PC-3 (cell line): ENCODE measurements around the gene GGNBP2.

ENCODE experiments used
- EZH2 ChIP-seq: fragments of 300-600 bp; sonication (generic); IDR thresholded peaks from one replicate; pipeline ENCODE4 v1.6.1; 2017; ENCODE audit warnings: antibody characterized with exemption, mild to moderate bottlenecking, low read length; ENCODE audit not compliant: unreplicated experiment
- EZH2phosphoT487 ChIP-seq: fragments of 300-600 bp; sonication (generic); IDR thresholded peaks from 2 replicates; pipeline ENCODE4 v1.6.1; 2018; ENCODE audit warnings: mild to moderate bottlenecking, antibody characterized with exemption, low read length, borderline replicate concordance
- TF ChIP-seq, protein P1 (sequence below): fragments of 300-600 bp; sonication (generic); conservative IDR thresholded peaks from 2 replicates; pipeline ENCODE4 v1.5.1; 2017; ENCODE audit warnings: antibody characterized with exemption, low read depth, mild to moderate bottlenecking, low read length

- no peak for TF ChIP-seq EZH2phosphoT487
- TF ChIP-seq, protein P1, sequence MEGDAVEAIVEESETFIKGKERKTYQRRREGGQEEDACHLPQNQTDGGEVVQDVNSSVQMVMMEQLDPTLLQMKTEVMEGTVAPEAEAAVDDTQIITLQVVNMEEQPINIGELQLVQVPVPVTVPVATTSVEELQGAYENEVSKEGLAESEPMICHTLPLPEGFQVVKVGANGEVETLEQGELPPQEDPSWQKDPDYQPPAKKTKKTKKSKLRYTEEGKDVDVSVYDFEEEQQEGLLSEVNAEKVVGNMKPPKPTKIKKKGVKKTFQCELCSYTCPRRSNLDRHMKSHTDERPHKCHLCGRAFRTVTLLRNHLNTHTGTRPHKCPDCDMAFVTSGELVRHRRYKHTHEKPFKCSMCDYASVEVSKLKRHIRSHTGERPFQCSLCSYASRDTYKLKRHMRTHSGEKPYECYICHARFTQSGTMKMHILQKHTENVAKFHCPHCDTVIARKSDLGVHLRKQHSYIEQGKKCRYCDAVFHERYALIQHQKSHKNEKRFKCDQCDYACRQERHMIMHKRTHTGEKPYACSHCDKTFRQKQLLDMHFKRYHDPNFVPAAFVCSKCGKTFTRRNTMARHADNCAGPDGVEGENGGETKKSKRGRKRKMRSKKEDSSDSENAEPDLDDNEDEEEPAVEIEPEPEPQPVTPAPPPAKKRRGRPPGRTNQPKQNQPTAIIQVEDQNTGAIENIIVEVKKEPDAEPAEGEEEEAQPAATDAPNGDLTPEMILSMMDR = no peak
- TF ChIP-seq EZH2 = no peak
These were observed 78.6 kb downstream of the GGNBP2 start for GRCh38 chr17:36623281-36623680.
